Esophagus squamous epithelium (tissue), 5 donors: Measurements from ENCODE around the gene MTFR1L. TPM values are rescaled to one million over a fixed set of nuclear protein-coding genes. Genes with fewer than 3 reads are reported as not detected.

Experiments
- DNase-seq: peaks from one replicate; lab custom pipeline; 2025; lab: John Stamatoyannopoulos, UW
- H3K27ac ChIP-seq, 4 donors: fragments of 200-600 bp; sonication (generic); one replicate each; pipeline ENCODE4 v1.5.1; 2016 to 2019; ENCODE audit warnings: mild to moderate bottlenecking in 1 of 4
- H3K27me3 ChIP-seq, 4 donors: fragments of 200-600 bp; sonication (generic); 1 replicate in 3 of 4; 2 replicates in 1 of 4; pipeline versions ENCODE4 v1.5.1 to v1.6.0; 2017 to 2021; ENCODE audit warnings: antibody characterized with exemption in 1 of 4
- H3K36me3 ChIP-seq, 3 donors: fragments of 200-600 bp; sonication (generic); one replicate each; pipeline ENCODE4 v1.5.1; 2016 to 2019
- H3K4me1 ChIP-seq, 3 donors: fragments of 200-600 bp; sonication (generic); one replicate each; pipeline ENCODE4 v1.5.1; 2017 to 2019
- H3K4me3 ChIP-seq, 4 donors: fragments of 200-600 bp; sonication (generic); 1 replicate in 3 of 4; 2 replicates in 1 of 4; pipeline ENCODE4 v1.5.1; 2016 to 2019; ENCODE audit warnings: mild to moderate bottlenecking in 2 of 4, moderate library complexity in 1 of 4
- H3K9me3 ChIP-seq, 3 donors: fragments of 200-600 bp; sonication (generic); one replicate each; pipeline ENCODE4 v1.5.1; 2016 to 2019
- CTCF ChIP-seq, 6 experiments: fragments of 450-650 bp in 4 of 6; fragments of 200-600 bp in 2 of 6; sonication (generic) in 2 of 6; IDR thresholded peaks; one replicate each; pipeline ENCODE4 v1.5.1; 2016 to 2019; ENCODE audit warnings: antibody characterized with exemption in 6 of 6, mild to moderate bottlenecking in 4 of 6, moderate library complexity in 4 of 6
- POLR2A ChIP-seq, 4 donors: fragments of 450-650 bp; IDR thresholded peaks; one replicate each; pipeline ENCODE4 v1.6.1; 2017; ENCODE audit warnings: antibody characterized with exemption in 4 of 4, mild to moderate bottlenecking in 4 of 4, moderate library complexity in 3 of 4
- WGBS, 2 donors: methylation state at CpG; one replicate each; pipeline ENCODE4 v1.1.5; 2018; 5-methylcytosine and 5-hydroxymethylcytosine counted together
- intact Hi-C: fragments of 100-400 bp; cut with DNase I; formaldehyde crosslinking; loops from one replicate; pipeline ENCODE4 v1.15.0; 2022
- total RNA-seq, 4 donors: library from RNA; depleted of rRNA; stranded (reverse); fragments of >200 nt; gene quantifications; one replicate each; pipeline ENCODE4 v1.1.0, GENCODE V29; 2016
- donor health status: DM: yes; HTN: yes; CAD: no.

Gene MTFR1L
- total RNA-seq, 4 donors from 2014 or later = 24.4 to 53.8 (median 28.3) TPM

GRCh38 chr1:25825605-25826004, 5.9 kb downstream of the MTFR1L start:
- Histone ChIP-seq H3K4me1 (peaks cover 7 to 35% (median 12%) of the 10 kb centered on the region in 3 donors), H3K36me3 (peaks cover 24 to 64% (median 26%) of the 10 kb centered on the region in 3 donors), H3K4me3 (no peak overlapping the region), H3K9me3 (no peaks in the 10 kb centered on the region), H3K27me3 (no peaks in the 10 kb centered on the region), H3K27ac (no peak overlapping the region)
- WGBS, 2 donors = 88 to 89% methylated on average over 2 of the region's 2 CpGs
- DNase-seq = no peak
- no peak for TF ChIP-seq CTCF (IDR thresholded peaks at IDR 0.05)
- intact Hi-C loops = loop anchor here (10.0 kb wide), 1 partner anchor 169 kb away; the partner anchor contains the start of gene PAFAH2

- no peaks in the 10 kb centered on the region for H3K9me3 ChIP-seq
- WGBS, 2 donors = 100% methylated on average over 3 to 4 of the region's 10 CpGs
- no peaks in the 10 kb centered on the region for H3K27me3 ChIP-seq
- H3K4me1 ChIP-seq = peaks cover 0 to 26% (median 6%) of the 10 kb centered on the region in 3 donors
- H3K27ac ChIP-seq = no peak overlapping the region
- no peak for DNase-seq
- intact Hi-C loops = loop anchor here (10.0 kb wide), 1 partner anchor 168 kb away; the partner anchor contains the start of gene PAFAH2
- H3K4me3 ChIP-seq = no peak overlapping the region
- H3K36me3 ChIP-seq = peaks cover 24 to 73% (median 31%) of the 10 kb centered on the region in 3 donors
- TF ChIP-seq POLR2A (IDR thresholded peaks at IDR 0.05) = no peak
- TF ChIP-seq CTCF (IDR thresholded peaks at IDR 0.05) = no peak
Measured at GRCh38 chr1:25826571-25826970, 6.8 kb downstream of the MTFR1L start.

GRCh38 chr1:25828491-25828890, 8.7 kb downstream of the MTFR1L start:
- DNase-seq = no peak
- peaks cover 0 to 16% (median 0%) of the 10 kb centered on the region in 3 donors for H3K4me1 ChIP-seq
- H3K4me3 ChIP-seq = no peak overlapping the region
- H3K9me3 ChIP-seq = no peaks in the 10 kb centered on the region
- H3K36me3 ChIP-seq = peaks cover 24 to 87% (median 48%) of the 10 kb centered on the region in 3 donors
- TF ChIP-seq CTCF (IDR thresholded peaks at IDR 0.05) (no peak), POLR2A (IDR thresholded peaks at IDR 0.05) (no peak)
- H3K27ac ChIP-seq = no peak overlapping the region
- H3K27me3 ChIP-seq = no peaks in the 10 kb centered on the region
- WGBS, 2 donors = 60 to 67% methylated on average over 3 of the region's 3 CpGs
- intact Hi-C loops = loop anchor here (10.0 kb wide), 1 partner anchor 166 kb away; the partner anchor contains the start of gene PAFAH2

GRCh38 chr1:25829046-25829445, 9.3 kb downstream of the MTFR1L start:
- no peak for TF ChIP-seq POLR2A (IDR thresholded peaks at IDR 0.05)
- no peak for TF ChIP-seq CTCF (IDR thresholded peaks at IDR 0.05)
- no peaks in the 10 kb centered on the region for H3K9me3 ChIP-seq
- H3K4me3 ChIP-seq = no peak overlapping the region
- intact Hi-C loops = loop anchor here (10.0 kb wide), 1 partner anchor 166 kb away; the partner anchor contains the start of gene PAFAH2
- H3K4me1 ChIP-seq = peaks cover 0 to 15% (median 0%) of the 10 kb centered on the region in 3 donors
- 57 to 80% methylated on average over 1 of the region's 1 CpG for WGBS, 2 donors
- no peak overlapping the region for H3K27ac ChIP-seq
- no peak for DNase-seq
- H3K36me3 ChIP-seq = peaks cover 24 to 91% (median 53%) of the 10 kb centered on the region in 3 donors
- no peaks in the 10 kb centered on the region for H3K27me3 ChIP-seq

GRCh38 chr1:25831569-25832196, 11.9 kb downstream of the MTFR1L start:
- no peaks in the 10 kb centered on the region for H3K27me3 ChIP-seq
- peaks cover 19 to 92% (median 50%) of the 10 kb centered on the region in 3 donors for H3K36me3 ChIP-seq
- no peaks in the 10 kb centered on the region for H3K9me3 ChIP-seq
- H3K4me1 ChIP-seq = peaks cover 0 to 7% (median 0%) of the 10 kb centered on the region in 3 donors
- H3K27ac ChIP-seq = no peak overlapping the region
- DNase-seq = no peak
- 60 to 67% methylated on average over 4 of the region's 5 CpGs for WGBS, 2 donors
- intact Hi-C loops = no loop called here
- TF ChIP-seq CTCF (IDR thresholded peaks at IDR 0.05) (no peak), POLR2A (IDR thresholded peaks at IDR 0.05) (no peak)
- no peak overlapping the region for H3K4me3 ChIP-seq
